GM04503 (cell line): ENCODE results near the gene MRC2.
A peak's percentile ranks its signal among the peaks of the same experiment; 100 is the strongest.

Experiments
- DNase-seq: peaks from one replicate; pipeline ENCODE4 v3.0.0-alpha.2; 2012; ENCODE audit warnings: low read depth

Gene MRC2

GRCh38 chr17:62720126-62720850 is 92.8 kb downstream of the MRC2 start:
- DNase-seq = no peak

DNA sequence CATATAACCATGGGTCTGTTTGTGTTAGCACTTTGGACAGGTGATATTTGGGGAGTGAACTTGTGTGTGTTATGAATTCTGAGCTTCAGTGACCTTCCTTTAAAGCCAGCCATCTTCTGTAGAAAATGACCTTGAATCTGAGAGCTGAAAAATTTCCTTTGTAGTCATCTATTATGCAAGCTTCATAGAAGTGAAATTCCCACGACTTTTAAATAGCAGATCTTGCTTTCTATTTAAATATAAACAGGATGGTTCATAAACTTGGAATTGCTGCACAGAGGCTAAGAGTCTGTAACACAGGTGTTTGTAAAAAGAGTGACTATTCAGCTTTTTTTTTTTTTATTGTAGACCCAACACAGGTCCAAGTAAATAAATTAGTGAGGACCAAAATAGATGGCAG is 95.2 kb downstream of the MRC2 start:
- DNase-seq = no peak

GRCh38 chr17:62723842-62724241 is 96.4 kb downstream of the MRC2 start:
- no peak for DNase-seq

DNA sequence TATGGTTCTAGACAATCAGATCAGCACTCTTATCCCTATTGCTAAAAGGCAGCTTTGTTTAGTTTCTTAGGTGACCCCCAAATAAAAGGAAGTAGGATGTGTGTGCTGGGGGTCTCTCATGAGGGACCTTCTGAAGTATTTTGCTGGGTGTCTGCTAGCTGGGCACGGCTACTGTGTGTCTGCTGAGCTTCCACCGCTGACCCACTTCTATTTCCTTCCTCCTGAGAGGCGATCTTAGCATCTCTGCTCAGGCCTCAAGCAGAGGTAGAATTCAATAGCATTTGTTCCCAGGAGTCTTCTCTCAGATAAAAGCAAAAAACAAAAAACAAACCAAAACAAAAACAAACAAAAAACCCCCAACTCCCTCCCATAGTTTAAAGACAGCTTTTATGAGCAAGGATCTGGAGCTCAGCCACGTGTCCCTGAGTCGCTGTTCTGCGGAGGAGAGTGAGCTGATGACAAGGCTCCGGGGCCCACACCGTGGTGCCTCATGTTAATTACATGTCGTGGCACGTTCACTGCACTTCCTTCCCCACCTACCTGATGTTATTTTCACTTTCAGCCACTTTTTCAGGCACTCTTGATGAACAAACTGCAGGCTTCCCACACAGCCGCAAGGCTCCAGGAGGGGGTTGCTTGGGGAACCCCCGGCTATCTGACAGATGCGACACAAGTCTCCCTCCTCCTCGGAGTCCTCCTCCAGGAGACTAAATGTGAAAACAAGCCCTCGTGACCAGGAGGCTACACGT is 97.1 kb downstream of the MRC2 start:
- no peak for DNase-seq

DNA sequence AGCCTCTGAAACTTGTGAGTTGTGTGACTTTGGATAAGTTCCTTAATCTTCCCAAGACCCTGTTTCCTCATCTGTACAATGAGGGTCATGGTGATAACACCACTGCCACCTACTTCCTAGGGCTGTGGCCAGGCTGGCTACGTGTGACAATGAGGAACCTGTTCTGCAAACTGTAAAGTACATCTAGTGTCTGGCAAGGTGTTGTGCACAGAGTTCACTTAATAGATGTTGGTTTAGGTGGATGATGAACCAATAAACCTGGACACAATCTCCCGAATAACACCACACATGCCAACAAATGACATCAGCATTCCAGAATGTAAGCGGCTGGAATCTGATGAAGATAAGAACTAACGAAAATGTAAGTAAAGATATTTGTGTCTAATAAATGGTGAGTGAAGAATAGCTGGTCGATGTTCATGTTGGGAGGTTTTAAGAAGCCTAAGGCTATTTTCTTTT is 98.3 kb downstream of the MRC2 start:
- DNase-seq = no peak

DNA sequence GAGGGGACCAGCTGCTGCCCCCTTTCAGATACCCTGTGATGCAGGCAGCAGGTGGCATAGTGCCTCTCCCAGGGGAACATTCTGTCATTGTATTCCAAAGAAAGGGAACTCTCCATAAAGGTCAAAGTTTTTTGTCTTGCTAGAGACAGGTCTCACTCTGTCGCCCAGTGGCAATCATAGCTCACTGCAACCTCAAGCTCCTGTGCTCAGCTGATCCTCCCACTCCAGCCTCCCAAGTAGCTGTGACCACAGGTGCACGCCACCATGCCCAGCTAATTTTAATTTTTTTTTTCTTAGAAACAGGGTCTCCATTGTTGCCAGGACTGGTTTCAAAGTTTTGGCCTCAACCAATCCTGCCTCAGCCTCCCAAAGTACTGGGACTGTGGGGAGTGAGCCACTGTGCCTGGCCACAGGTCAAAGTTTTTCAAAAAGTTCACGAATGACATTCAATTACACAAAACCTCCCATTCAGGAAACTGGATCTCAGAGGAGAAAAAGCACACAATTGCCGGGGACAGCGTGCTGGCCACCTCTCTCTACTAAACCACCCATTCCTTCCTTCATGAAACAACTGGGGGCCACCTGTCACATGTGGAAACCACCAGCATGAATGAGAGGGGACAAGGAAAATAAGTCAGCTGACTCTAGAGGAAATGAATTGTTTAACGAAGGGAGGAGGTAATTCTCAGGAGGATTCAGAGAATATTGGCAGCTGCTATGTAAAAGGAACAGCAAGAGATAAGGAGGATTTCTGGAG is 100.6 kb downstream of the MRC2 start:
- no peak for DNase-seq

- no peak for DNase-seq
Observed at GRCh38 chr17:62732125-62732524, 104.7 kb downstream of the MRC2 start.

GRCh38 chr17:62735044-62735651 is 107.7 kb downstream of the MRC2 start:
- no peak for DNase-seq

DNA sequence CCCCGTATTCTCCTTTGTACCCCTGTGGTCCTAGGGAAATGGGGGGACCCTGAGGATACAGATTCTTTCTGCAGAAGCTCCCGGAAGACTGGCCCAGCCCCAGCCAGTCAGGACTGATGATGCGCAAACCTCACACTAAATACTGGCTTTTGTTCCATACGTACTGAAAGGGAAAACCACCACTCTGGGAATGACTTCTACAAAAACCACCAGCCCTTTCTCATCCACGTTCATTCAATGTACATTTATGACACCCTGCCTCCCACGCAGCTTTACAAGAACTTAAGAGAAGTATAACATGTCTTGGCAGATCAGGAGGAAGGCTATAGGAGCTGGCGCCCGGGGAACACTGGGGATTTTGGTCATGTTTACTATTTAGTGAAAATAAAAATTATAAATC is 110.0 kb downstream of the MRC2 start:
- DNase-seq = no peak

DNA sequence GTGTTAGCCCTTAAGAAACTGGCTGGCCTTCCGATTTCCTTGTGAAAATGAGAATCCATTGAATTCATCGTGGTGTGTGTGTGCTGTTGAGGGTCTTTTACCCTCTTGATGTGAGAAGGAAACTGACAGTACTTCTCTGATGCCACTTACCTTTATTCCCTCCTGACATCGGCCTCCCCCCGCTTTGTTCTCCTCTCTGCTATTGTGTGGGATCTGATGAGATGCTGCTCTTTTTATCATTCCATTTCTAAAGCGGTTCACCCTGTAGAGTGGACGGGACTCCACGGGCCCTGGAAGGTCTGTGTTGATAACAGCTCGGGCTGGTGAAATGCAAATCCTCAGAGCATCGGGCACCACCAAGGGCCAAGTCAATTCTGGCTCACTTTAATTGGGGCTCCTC is 110.8 kb downstream of the MRC2 start:
- no peak for DNase-seq

GRCh38 chr17:62739645-62740388 is 112.3 kb downstream of the MRC2 start:
- peak; percentile 73 for DNase-seq

GRCh38 chr17:62741290-62741689 is 113.8 kb downstream of the MRC2 start:
- no peak for DNase-seq
